Smooth muscle cell (in vitro differentiated cells): ENCODE results near the gene UBAC2. TPM values are rescaled to one million over a fixed set of nuclear protein-coding genes. Genes with fewer than 3 reads are reported as not detected.
"Not testable (repeated sequence)": the region's sequence is repeated elsewhere in the genome, so short reads cannot be mapped to it uniquely, and the experiment has no call there.

Experiments used
- DNase-seq: peaks from one replicate; lab custom pipeline; 2025; ENCODE audit not compliant: unreplicated experiment; lab: John Stamatoyannopoulos, UW
- H2AFZ ChIP-seq: fragments of 200-600 bp; sonication (generic); 2 replicates; pipeline ENCODE4 v1.6.0; 2016; ENCODE audit warnings: antibody characterized with exemption, low read depth, mild to moderate bottlenecking
- H3F3A ChIP-seq: fragments of 200-600 bp; sonication (generic); 2 replicates; pipeline ENCODE4 v1.6.0; 2017; ENCODE audit warnings: antibody characterized with exemption, low read depth
- H3K27ac ChIP-seq: fragments of 200-600 bp; sonication (generic); 2 replicates; pipeline ENCODE4 v1.5.1; 2016; ENCODE audit warnings: low read depth, mild to moderate bottlenecking
- H3K27me3 ChIP-seq: fragments of 200-600 bp; sonication (generic); 2 replicates; pipeline ENCODE4 v1.6.1; 2016; ENCODE audit warnings: low read depth, mild to moderate bottlenecking
- H3K36me3 ChIP-seq: fragments of 200-600 bp; sonication (generic); 2 replicates; pipeline ENCODE4 v1.5.1; 2016; ENCODE audit warnings: low read depth
- H3K4me1 ChIP-seq: fragments of 200-600 bp; sonication (generic); 2 replicates; pipeline ENCODE4 v1.5.1; 2016; ENCODE audit warnings: low read depth
- H3K4me2 ChIP-seq: fragments of 200-600 bp; sonication (generic); 2 replicates; pipeline ENCODE4 v1.6.0; 2016; ENCODE audit warnings: mild to moderate bottlenecking
- H3K4me3 ChIP-seq: fragments of 200-600 bp; sonication (generic); 2 replicates; pipeline ENCODE4 v1.5.1; 2016; ENCODE audit warnings: mild to moderate bottlenecking
- H3K79me2 ChIP-seq: fragments of 200-600 bp; sonication (generic); 2 replicates; pipeline ENCODE4 v1.6.0; 2016; ENCODE audit warnings: low read depth, mild to moderate bottlenecking
- H3K9ac ChIP-seq: fragments of 200-600 bp; sonication (generic); 2 replicates; pipeline ENCODE4 v1.6.0; 2016; ENCODE audit warnings: low read depth
- H3K9me3 ChIP-seq: fragments of 200-600 bp; sonication (generic); replicated peaks from 2 replicates; pipeline ENCODE4 v1.5.1; 2016; ENCODE audit warnings: low read depth
- H4K20me1 ChIP-seq: fragments of 200-600 bp; sonication (generic); 2 replicates; pipeline ENCODE4 v1.6.0; 2016; ENCODE audit warnings: low read depth
- CTCF ChIP-seq: fragments of 200-600 bp; sonication (generic); IDR thresholded peaks from 2 replicates; pipeline ENCODE4 v1.5.1; 2017; ENCODE audit warnings: borderline replicate concordance, mild to moderate bottlenecking, antibody characterized with exemption; ENCODE audit not compliant: insufficient read depth, poor library complexity, severe bottlenecking
- WGBS: methylation state at CpG from one replicate; pipeline ENCODE4 v1.1.7; 2016; ENCODE audit warnings: low lambda C conversion rate; 5-methylcytosine and 5-hydroxymethylcytosine counted together
- polyA plus RNA-seq: library from polyadenylated mRNA; unstranded; fragments of >200 nt; fragmentation: Nextera tagmentation; extraction: Ambion mirVana; gene quantifications from 2 replicates; pipeline ENCODE4 v1.2.1, GENCODE V29; 2016
- total RNA-seq: library from RNA; depleted of rRNA; stranded (reverse); fragments of >200 nt; gene quantifications from 2 replicates; pipeline ENCODE4 v1.2.3, GENCODE V29; 2014

The UBAC2 gene
- total and polyA plus RNA-seq, 2 experiments from 2014 or later = 58.4 to 74.0 TPM

GRCh38 chr13:99206873-99207272 is 6.2 kb downstream of the UBAC2 start:
- 98% methylated on average over 5 of the region's 5 CpGs for WGBS
- H3K27me3 ChIP-seq = no peaks in the 10 kb centered on the region
- no peak for TF ChIP-seq CTCF
- no peaks in the 10 kb centered on the region for H3K9me3 ChIP-seq
- no peak overlapping the region for H3K4me2 ChIP-seq
- no peak overlapping the region for H3K4me3 ChIP-seq
- no peak for DNase-seq
- no peak overlapping the region for H3K27ac ChIP-seq
- H4K20me1 ChIP-seq = peaks cover 98% of the 10 kb centered on the region
- no peak overlapping the region for H3K9ac ChIP-seq
- peaks cover 77% of the 10 kb centered on the region for H3K79me2 ChIP-seq
- no peaks in the 10 kb centered on the region for H3F3A ChIP-seq
- H3K4me1 ChIP-seq = peaks cover 9% of the 10 kb centered on the region
- no peaks in the 10 kb centered on the region for H3K36me3 ChIP-seq
- no peak overlapping the region for H2AFZ ChIP-seq

- 93% methylated on average over 7 of the region's 7 CpGs for WGBS
- H3K9ac ChIP-seq = no peak overlapping the region
- no peak for TF ChIP-seq CTCF
- no peak for DNase-seq
- H3K9me3 ChIP-seq = no peaks in the 10 kb centered on the region
- peaks cover 3% of the 10 kb centered on the region for H3K4me1 ChIP-seq
- no peaks in the 10 kb centered on the region for H3K36me3 ChIP-seq
- no peak overlapping the region for H3K4me2 ChIP-seq
- no peaks in the 10 kb centered on the region for H3K27me3 ChIP-seq
- H4K20me1 ChIP-seq = peaks cover 98% of the 10 kb centered on the region
- peaks cover 77% of the 10 kb centered on the region for H3K79me2 ChIP-seq
- H3K4me3 ChIP-seq = no peak overlapping the region
- no peaks in the 10 kb centered on the region for H3F3A ChIP-seq
- no peak overlapping the region for H2AFZ ChIP-seq
- H3K27ac ChIP-seq = no peak overlapping the region
Observed at GRCh38 chr13:99207511-99207910, 6.9 kb downstream of the UBAC2 start.

- no peak for TF ChIP-seq CTCF
- H3K4me3 ChIP-seq = no peak overlapping the region
- peaks cover 77% of the 10 kb centered on the region for H3K79me2 ChIP-seq
- H3K27me3 ChIP-seq = no peaks in the 10 kb centered on the region
- no peak overlapping the region for H3K9ac ChIP-seq
- no peaks in the 10 kb centered on the region for H3K4me1 ChIP-seq
- no peak overlapping the region for H2AFZ ChIP-seq
- WGBS = 90% methylated on average over 3 of the region's 3 CpGs
- no peaks in the 10 kb centered on the region for H3K36me3 ChIP-seq
- H3F3A ChIP-seq = no peaks in the 10 kb centered on the region
- DNase-seq = no peak
- peaks cover 100% of the 10 kb centered on the region for H4K20me1 ChIP-seq
- H3K4me2 ChIP-seq = no peak overlapping the region
- H3K27ac ChIP-seq = no peak overlapping the region
- H3K9me3 ChIP-seq = no peaks in the 10 kb centered on the region
Observed at GRCh38 chr13:99208185-99208584, 7.5 kb downstream of the UBAC2 start.

DNA sequence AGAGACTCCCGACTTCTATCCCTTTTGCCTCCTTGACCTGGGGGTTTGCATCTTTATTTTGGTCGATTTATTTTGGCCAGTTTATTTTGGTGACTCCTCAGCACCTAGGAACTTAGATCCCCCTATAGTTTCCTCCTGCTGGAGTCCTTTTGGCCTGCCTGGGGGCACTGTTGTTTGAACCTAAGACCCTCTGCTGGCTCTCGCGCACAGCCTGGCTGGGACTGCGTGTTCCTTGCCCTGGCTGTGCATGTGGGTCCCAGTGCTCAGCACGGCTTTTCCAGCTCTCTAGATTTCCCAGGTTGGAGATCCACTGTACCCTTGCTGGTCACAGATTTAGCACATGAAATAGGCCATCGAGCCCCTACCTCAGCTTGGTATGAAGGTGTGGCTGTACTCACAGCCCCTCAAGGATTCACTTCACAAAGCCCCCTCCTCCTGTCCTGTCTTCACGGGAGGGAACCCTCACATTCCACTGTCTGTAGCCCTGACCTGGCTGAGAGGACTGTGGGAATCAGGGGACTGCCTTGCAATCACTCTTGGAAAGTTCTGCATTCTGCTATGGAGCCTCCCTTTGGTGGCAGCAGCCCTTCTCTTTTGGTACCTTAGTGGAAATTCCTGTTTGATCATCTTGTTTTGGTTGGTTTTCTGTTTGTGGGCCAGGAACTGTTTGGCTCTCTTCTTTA is 8.3 kb downstream of the UBAC2 start:
- H3K9ac ChIP-seq = no peak overlapping the region
- WGBS = 90% methylated on average over 8 of the region's 8 CpGs
- H3F3A ChIP-seq = no peaks in the 10 kb centered on the region
- no peaks in the 10 kb centered on the region for H3K4me1 ChIP-seq
- no peak overlapping the region for H3K27ac ChIP-seq
- H3K4me2 ChIP-seq = no peak overlapping the region
- no peak for DNase-seq
- H3K79me2 ChIP-seq = peaks cover 77% of the 10 kb centered on the region
- H3K27me3 ChIP-seq = no peaks in the 10 kb centered on the region
- no peak for TF ChIP-seq CTCF
- no peak overlapping the region for H3K4me3 ChIP-seq
- H3K9me3 ChIP-seq = no peaks in the 10 kb centered on the region
- H3K36me3 ChIP-seq = no peaks in the 10 kb centered on the region
- peaks cover 100% of the 10 kb centered on the region for H4K20me1 ChIP-seq
- no peak overlapping the region for H2AFZ ChIP-seq

GRCh38 chr13:99210627-99211026 is 10.0 kb downstream of the UBAC2 start:
- H2AFZ ChIP-seq, H3K4me2 ChIP-seq, H3K27me3 ChIP-seq, H3K4me1 ChIP-seq, H3F3A ChIP-seq, H3K9ac ChIP-seq, H3K4me3 ChIP-seq, DNase-seq, H3K9me3 ChIP-seq, H3K27ac ChIP-seq, H3K36me3 ChIP-seq: not testable (repeated sequence)
- peaks cover 74% of the 10 kb centered on the region for H3K79me2 ChIP-seq
- WGBS = 97% methylated on average over 9 of the region's 9 CpGs
- peaks cover 100% of the 10 kb centered on the region for H4K20me1 ChIP-seq
